Fibroblast of lung (primary cell): ENCODE data around the gene IL36RN.

Source experiments
- EZH2 ChIP-seq: IDR thresholded peaks from 2 replicates; pipeline ENCODE4 v1.5.1; 2012; ENCODE audit warnings: low read length, control low read depth, mild to moderate bottlenecking; ENCODE audit errors: missing control alignments
- TF ChIP-seq, protein P1 (sequence below), 2 donors: IDR thresholded peaks in 1 of 2; conservative IDR thresholded peaks in 1 of 2; 1 replicate in 1 of 2; 2 replicates in 1 of 2; pipeline ENCODE4 v1.5.1; 2011 to 2012; ENCODE audit warnings: low read length in 2 of 2, control low read depth in 1 of 2, inconsistent platforms in 1 of 2, low read depth in 1 of 2, mild to moderate bottlenecking in 1 of 2

DNA sequence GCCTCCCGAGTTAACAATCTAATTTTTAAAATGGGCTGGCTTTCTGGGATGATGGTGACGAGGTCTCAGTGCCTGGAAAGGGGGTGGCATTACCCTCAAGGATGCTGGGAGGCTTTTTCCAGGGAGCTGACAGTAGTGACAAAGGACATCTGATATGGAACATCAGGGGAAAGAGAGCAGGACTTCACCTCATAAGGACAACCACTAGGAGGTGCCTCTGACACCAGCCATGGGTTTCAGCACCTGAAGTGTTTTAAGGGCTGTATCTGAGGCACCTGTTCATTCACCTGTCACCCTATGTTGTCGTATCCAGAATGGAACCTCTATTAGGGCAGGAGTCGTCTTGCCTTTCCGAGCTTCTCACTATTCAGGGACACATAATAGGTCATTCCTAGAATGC lies 17.1 kb upstream of the IL36RN start:
- TF ChIP-seq, protein P1, sequence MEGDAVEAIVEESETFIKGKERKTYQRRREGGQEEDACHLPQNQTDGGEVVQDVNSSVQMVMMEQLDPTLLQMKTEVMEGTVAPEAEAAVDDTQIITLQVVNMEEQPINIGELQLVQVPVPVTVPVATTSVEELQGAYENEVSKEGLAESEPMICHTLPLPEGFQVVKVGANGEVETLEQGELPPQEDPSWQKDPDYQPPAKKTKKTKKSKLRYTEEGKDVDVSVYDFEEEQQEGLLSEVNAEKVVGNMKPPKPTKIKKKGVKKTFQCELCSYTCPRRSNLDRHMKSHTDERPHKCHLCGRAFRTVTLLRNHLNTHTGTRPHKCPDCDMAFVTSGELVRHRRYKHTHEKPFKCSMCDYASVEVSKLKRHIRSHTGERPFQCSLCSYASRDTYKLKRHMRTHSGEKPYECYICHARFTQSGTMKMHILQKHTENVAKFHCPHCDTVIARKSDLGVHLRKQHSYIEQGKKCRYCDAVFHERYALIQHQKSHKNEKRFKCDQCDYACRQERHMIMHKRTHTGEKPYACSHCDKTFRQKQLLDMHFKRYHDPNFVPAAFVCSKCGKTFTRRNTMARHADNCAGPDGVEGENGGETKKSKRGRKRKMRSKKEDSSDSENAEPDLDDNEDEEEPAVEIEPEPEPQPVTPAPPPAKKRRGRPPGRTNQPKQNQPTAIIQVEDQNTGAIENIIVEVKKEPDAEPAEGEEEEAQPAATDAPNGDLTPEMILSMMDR (conservative IDR thresholded peaks at IDR 0.05 in 1 of 2, IDR thresholded peaks at IDR 0.05 in 1 of 2; ENCODE audit: low read depth in 1 of 2, low read length in 2 of 2) = no peak
- TF ChIP-seq EZH2 = no peak
